Kidney (tissue), 14 donors: ENCODE data around the gene G6PD. TPM values are rescaled to one million over a fixed set of nuclear protein-coding genes. Genes with fewer than 3 reads are reported as not detected.
"Not testable (repeated sequence)": the region's sequence is repeated elsewhere in the genome, so short reads cannot be mapped to it uniquely, and the experiment has no call there.

ENCODE experiments used
- DNase-seq, 5 donors: peaks; one replicate each; pipeline ENCODE4 v3.0.0-alpha.2; 2013 to 2020
- FAIRE-seq: peaks from 2 replicates; lab custom pipeline; 2012; peaks lifted over from hg19 to GRCh38; lab: Jason Lieb, UNC
- H3K27ac ChIP-seq, 2 donors: one replicate each; pipeline ENCODE4 v1.7.0; 2013; ENCODE audit warnings: low read depth in 2 of 2, low read length in 2 of 2, inconsistent platforms in 1 of 2
- H3K27me3 ChIP-seq: one replicate; pipeline ENCODE4 v1.7.1; 2013; ENCODE audit warnings: low read length, inconsistent platforms; ENCODE audit not compliant: control insufficient read depth, insufficient read depth
- H3K36me3 ChIP-seq, 3 donors: one replicate each; pipeline versions ENCODE4 v1.7.0 to v1.7.1; 2013; ENCODE audit warnings: low read length in 3 of 3, control low read depth in 1 of 3, inconsistent platforms in 1 of 3; ENCODE audit not compliant: insufficient read depth in 3 of 3, control insufficient read depth in 2 of 3
- H3K4me1 ChIP-seq, 3 donors: one replicate each; pipeline versions ENCODE4 v1.7.0 to v1.7.1; 2013; ENCODE audit warnings: low read length in 3 of 3, inconsistent platforms in 1 of 3, low read depth in 1 of 3; ENCODE audit not compliant: control insufficient read depth in 2 of 3, insufficient read depth in 2 of 3
- H3K4me3 ChIP-seq, 3 donors: one replicate each; pipeline versions ENCODE4 v1.7.0 to v1.8.1; 2013; ENCODE audit warnings: low read length in 3 of 3, control low read depth in 1 of 3, inconsistent platforms in 1 of 3
- H3K9ac ChIP-seq, 3 donors: one replicate each; pipeline versions ENCODE4 v1.7.0 to v1.7.1; 2013; ENCODE audit warnings: low read length in 3 of 3, control low read depth in 1 of 3, inconsistent platforms in 1 of 3
- H3K9me3 ChIP-seq, 3 donors: one replicate each; pipeline versions ENCODE4 v1.7.0 to v1.7.1; 2013; ENCODE audit warnings: low read length in 3 of 3, control low read depth in 1 of 3, inconsistent platforms in 1 of 3; ENCODE audit not compliant: control insufficient read depth in 2 of 3, insufficient read depth in 1 of 3
- intact Hi-C: fragments of 100-400 bp; cut with DNase I; formaldehyde crosslinking; loops from one replicate; pipeline ENCODE4 v1.11.1; 2022
- polyA plus RNA-seq: library from polyadenylated mRNA; stranded (reverse); fragments of 350-450 nt; fragmentation: Illumina TruSeq; extraction: RNeasy Lipid Tissue Mini Kit (QIAGEN cat#74804); gene quantifications from one replicate; pipeline ENCODE4 v1.2.3, GENCODE V29; 2014; ENCODE audit warnings: low read depth, low replicate concordance; ENCODE audit not compliant: insufficient read depth
- total RNA-seq: library from RNA; stranded (reverse); fragmentation: NEBNext Ultra II Directional; extraction: Animal tissue kit (Norgen Biotek cat#: 25700); gene quantifications from one replicate; pipeline ENCODE4 v1.2.1, GENCODE V29; 2021
- TF ChIP-seq, protein P1 (sequence below): IDR thresholded peaks from 3 replicates; pipeline ENCODE4 v1.5.1; 2012; ENCODE audit warnings: mild to moderate bottlenecking, moderate library complexity, borderline replicate concordance; ENCODE audit not compliant: insufficient read depth; ENCODE audit errors: extremely low read depth
- donor health status: control.
- donor health status: control.
- donor health status: control.
- donor health status: control.
- donor health status: control.
- donor health status: DM: yes; HTN: yes; CAD: no.
- donor health status: Normal renal cell carcinoma (clear cell type).

G6PD gene
- total and polyA plus RNA-seq, 2 donors from 2014 or later = 34.7 to 54.1 TPM

DNA sequence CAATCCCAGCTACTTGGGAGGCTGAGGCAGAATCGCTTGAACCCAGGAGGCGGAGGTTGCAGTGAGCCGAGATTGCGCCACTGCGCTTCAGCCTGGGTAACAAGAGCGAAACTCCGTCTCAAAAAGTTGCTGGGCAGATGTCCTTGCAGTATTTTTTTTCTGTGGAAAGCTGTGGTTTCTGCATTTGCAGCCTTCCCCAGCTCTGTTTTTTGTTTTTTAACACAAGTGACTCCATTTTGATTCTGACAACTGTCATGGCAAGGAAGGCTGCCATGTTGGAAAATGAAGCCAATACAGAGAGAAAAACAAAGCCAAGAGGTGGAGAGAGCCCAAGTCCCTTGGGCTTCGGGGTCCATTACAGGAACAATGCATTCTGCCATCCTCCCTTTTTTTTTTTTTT is 44.5 kb downstream of the G6PD start:
- Histone ChIP-seq H3K27ac (no peak overlapping the region), H3K36me3 (no peaks in the 10 kb centered on the region), H3K4me3 (no peak overlapping the region), H3K27me3 (no peaks in the 10 kb centered on the region), H3K4me1 (no peaks in the 10 kb centered on the region), H3K9ac (no peak overlapping the region), H3K9me3 (no peaks in the 10 kb centered on the region)
- FAIRE-seq (no peak), DNase-seq (no peak)
- intact Hi-C loops = no loop called here
- TF ChIP-seq, protein P1, sequence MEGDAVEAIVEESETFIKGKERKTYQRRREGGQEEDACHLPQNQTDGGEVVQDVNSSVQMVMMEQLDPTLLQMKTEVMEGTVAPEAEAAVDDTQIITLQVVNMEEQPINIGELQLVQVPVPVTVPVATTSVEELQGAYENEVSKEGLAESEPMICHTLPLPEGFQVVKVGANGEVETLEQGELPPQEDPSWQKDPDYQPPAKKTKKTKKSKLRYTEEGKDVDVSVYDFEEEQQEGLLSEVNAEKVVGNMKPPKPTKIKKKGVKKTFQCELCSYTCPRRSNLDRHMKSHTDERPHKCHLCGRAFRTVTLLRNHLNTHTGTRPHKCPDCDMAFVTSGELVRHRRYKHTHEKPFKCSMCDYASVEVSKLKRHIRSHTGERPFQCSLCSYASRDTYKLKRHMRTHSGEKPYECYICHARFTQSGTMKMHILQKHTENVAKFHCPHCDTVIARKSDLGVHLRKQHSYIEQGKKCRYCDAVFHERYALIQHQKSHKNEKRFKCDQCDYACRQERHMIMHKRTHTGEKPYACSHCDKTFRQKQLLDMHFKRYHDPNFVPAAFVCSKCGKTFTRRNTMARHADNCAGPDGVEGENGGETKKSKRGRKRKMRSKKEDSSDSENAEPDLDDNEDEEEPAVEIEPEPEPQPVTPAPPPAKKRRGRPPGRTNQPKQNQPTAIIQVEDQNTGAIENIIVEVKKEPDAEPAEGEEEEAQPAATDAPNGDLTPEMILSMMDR = no peak

DNA sequence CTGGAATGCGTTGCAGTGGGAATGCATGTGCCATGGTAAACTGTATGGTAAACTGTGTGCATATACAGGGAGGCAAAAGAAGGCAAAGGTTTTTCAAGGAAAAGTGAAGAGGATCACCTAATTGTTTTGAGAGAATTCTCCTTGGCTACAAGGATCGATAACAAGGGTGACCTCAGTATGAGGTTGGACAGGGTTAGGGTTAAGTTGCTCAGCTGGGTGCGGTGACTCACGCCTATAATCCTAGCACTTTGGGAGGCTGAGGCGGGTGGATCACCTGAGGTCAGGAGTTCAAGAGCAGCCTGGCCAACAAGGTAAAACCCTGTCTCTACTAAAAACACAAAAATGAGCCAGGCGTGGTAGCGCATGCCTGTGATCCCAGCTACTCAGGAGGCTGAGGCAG is 45.2 kb downstream of the G6PD start:
- H3K4me3 ChIP-seq, intact Hi-C loops, H3K27me3 ChIP-seq, H3K4me1 ChIP-seq, FAIRE-seq, H3K36me3 ChIP-seq, H3K9ac ChIP-seq, DNase-seq, H3K27ac ChIP-seq, H3K9me3 ChIP-seq: not testable (repeated sequence)

DNA sequence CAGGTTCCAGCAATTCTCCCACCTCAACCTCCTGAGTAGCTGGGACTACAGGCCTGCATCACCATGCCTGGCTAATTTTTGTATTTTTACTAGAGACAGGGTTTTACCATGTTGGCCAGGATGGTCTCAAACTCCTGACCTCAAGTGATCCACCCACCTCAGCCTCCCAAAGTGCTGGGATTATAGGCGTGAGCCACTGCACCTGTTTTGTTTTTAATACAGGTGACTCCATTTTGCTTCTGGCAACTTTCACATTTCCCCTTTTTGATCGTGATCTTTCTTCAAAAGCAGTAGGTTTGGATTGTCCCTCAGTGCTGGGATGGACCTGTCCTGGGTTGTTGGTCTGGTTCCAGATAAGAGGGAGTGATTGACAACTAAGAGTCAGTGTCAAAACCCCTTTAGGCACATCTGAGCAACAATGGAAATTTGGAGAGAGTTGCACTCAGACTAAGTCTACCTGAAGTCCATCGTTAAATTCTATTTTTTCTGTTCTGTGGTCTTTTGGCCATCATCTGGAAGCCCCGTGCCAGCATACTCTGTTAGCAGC is 50.0 kb downstream of the G6PD start:
- DNase-seq, H3K4me3 ChIP-seq, H3K9ac ChIP-seq, FAIRE-seq, H3K27ac ChIP-seq, H3K9me3 ChIP-seq, H3K4me1 ChIP-seq, H3K27me3 ChIP-seq, H3K36me3 ChIP-seq, intact Hi-C loops: not testable (repeated sequence)

DNA sequence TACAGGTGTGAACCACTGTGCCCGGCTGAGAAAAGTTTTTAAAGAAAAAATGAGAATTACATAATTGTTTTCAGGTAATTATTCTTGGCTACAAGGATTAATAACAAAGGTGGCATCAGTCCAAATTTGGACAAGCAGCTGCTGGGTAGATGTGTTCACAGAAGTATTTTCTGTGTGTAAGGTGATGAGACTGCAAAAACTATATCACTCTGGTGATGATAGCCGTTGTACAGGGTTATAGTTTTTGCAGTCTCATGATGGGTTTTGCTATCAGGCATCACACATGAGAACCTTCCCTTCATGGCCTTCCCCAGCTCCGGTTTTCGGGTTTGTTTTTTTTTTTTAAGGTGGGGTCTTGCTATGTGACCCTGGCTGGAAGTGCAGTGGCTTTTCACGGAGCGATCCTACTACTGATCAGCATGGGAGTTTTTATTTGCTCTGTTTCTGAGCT is 51.1 kb downstream of the G6PD start:
- Histone ChIP-seq H3K4me1 (no peaks in the 10 kb centered on the region), H3K36me3 (no peaks in the 10 kb centered on the region), H3K4me3 (no peak overlapping the region), H3K27ac (no peak overlapping the region), H3K9ac (no peak overlapping the region), H3K9me3 (no peaks in the 10 kb centered on the region), H3K27me3 (no peaks in the 10 kb centered on the region)
- intact Hi-C loops = no loop called here
- FAIRE-seq (no peak), DNase-seq (no peak)
- TF ChIP-seq, protein P1 = no peak
